Measurements from ENCODE around the gene F13A1.

Gene F13A1

DNA sequence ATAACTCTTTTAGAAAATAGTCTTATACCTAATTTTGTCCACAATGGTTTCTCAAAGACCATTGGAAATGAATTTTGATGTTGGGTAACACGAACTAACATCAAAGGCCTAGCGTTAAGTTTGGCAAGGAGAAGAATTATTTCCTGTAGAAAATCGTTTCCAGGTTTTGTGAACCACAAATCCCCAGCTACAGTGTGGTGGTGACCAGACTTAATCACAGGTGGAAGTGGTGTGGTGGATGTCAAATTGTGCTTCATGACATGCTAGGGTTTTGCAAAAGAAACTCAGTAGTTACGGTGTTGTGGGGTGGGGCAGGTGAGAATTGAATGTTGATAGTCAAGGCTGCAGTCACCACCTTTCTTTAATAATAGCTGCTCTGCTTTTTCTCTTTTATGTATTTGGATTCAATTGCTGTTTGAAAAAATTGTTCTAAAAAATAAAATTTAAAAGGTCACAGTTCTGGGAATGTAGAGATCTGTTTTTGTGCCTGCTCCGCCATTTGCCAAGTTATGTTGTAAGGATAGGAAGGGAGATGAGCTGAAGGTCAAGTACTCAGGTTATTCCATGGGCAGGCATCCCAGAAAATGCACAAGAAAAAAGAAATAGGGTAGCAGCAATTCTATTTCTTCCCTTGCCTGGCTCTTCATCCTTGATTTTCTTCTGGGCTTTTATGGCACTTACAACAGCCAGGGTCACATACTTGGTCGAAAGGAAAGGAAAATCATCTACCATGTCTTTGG is 83.6 kb downstream of the F13A1 start:
- no peak for DNase-seq

DNA sequence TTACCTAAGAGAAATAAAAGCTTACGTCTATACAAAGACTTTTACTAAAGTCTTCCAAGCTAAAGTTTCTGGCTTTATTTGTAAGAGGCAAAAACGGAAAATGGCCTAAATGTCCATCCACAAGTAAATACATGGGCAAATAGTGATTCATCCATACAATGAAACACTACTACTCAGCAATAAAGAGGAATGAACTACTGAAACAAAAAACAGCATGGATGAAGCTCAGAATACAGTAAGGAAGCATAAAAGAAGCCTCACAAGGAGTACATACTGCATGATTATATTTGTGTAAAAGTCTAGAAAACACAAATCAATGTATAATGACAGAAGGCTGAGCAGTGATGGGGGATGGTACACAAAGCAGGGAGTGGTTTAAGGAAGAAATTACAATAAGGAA is 84.7 kb downstream of the F13A1 start:
- no peak for DNase-seq

DNA sequence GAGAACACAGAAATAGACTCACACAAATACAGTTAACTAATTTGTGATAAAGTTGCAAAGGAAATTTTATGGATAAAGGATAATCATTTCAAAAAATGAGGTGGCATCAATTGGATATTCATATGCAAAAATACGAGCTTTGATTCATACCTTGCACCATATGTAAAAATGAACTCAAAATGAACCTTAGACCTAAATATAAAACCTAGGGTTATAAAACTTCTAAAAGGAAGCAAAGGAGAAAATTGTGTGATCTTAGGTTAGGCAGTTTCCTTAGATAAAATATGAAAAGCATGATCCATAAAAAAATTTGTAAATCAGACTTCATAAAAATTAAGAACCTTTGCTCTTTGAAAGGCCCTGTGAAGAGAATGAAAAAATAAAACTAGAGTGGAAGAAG is 85.5 kb downstream of the F13A1 start:
- DNase-seq: no peak

DNA sequence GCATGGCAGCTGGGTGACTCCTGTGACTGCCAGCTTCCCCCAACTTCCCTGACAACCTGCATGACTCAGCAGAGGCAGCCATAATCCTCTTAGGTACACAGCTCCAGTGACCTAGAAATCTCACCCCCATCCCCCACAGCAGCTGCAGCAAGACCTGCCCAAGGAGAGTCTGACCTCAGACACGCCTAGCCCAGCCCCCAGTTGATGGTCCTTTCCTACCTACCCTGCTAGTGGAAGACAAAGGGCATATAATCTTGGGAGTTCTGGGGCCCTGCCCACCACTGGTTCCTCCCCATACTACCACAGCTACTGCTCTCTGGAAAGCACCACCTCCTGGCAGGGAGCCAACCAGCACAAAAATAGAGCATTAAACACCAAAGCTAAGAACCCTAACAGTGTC is 90.2 kb downstream of the F13A1 start:
- peak; percentile 12 for DNase-seq

DNA sequence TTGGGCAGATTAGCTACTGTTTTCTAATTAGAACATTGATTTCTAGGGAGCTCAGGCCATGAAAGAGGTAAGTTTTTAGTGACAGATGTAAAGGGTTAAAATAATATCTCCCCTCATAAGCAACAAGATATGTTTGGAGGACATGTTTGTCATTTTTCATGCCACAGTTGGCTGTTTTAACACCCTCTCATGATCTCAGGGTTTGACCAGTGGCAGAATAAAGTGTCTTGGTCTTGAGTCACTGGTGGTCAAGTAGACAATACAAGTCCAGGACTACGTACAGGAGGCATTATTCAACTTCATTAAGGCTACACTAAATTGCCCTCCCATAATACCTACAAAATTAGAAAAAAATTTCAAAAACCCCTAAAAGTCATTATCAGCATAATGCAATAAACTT is 92.6 kb downstream of the F13A1 start:
- DNase-seq: no peak

DNA sequence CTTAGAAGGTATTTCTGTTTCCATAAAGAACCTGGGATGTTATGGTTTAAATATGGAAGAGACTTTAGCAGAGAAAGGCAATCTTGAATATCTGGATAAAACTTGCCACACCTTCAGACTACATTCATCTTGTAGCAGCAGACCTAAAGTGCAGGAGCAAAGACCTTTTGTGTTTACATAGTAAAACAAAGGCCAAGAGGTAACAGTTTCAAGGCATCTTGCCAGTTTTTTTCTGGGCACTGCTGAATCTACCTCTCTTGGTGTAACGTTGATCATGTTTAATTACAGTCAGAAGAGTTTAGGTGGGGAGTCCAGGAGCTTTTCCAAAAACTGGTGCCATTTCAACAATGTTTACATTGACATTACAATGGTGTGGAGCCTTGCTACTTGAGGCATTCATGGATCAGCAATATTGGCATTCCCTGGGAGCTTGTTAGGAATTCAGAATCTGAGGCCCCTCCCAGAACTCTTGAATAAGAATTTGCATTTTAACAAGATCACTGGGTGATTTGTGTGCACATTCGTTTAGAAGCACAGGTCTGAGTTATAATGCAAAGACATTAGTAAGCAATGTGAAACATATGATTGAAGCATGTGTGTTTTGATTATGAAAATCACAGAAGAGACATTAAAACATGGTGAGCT is 94.5 kb downstream of the F13A1 start:
- no peak for DNase-seq

DNA sequence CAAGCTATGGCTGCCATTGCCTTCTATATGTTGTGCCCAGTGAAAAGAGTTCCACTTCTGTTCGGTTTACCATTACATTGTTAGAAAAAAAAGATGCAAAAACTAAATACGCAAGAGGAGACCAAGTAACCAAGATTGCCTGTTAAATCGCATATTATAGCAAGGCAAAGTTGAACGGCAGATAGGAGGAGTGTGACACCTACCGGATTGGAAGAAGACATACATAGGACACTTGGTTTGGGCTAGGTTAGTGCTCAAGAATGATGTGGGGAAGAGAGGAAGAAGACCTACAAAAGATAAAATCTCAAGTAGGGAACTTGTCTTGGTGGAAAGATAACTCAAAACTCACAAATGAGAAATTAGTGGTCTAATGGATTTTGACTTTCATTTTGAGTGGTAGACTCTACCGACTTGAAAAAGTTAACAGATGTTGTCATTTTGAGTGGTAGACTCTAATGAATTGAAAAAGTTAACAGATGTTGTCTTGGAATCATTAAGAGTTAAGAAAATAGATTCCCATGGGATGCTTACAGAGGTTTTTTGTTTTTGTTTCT is 95.5 kb downstream of the F13A1 start:
- no peak for DNase-seq

DNA sequence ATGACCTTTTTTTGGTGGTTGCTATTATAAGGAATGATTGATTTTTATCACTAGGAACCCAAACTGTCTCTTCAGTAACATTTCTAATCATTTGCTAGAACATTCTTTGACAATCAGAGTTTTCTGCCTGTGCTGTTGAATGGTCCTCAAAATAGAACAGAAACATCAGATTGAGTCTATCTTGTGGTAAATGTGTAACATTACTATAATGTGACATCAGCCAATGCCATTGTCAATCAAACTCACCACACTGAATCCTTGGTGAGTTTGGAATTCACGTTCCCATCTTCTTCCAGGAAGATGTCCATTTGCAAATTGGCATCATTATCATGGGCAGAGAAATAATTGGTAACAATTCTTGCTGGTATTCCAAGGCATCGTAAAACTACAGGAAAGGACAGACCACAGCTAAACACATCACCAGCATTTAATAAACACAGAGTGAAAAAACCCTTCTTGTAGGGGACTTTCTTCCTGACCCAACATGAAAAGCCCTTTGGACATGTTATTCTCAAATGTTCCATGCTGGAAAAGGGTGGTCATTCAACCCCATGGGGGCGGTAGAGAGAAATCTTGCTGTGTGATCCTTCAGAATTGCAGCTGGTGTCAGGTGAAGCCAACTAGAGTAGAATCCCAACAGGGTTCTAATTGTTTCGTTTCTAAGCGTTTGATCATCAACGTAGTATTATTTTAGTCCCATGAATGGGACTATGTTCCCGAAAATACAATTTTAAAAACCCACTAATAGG is 98.5 kb downstream of the F13A1 start:
- no peak for DNase-seq

DNA sequence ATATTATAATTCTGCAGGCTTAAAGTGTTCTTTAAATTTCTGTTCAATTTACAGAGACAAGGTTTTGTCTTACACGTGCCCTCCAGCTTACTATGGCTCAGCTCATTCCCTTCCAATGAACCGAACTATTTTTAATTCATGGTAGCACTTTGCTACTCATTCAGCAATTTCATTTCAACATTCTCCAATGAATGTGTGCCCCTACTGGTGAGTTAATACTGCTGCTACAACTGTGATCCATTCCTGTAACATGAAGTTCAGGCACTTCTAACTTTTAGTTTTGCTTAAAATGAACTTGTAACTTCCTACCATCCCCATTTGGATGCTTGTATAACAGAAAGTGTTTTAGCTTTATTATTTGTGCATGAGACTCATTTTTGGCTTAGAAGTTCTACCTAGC is 99.7 kb downstream of the F13A1 start:
- no peak for DNase-seq

DNA sequence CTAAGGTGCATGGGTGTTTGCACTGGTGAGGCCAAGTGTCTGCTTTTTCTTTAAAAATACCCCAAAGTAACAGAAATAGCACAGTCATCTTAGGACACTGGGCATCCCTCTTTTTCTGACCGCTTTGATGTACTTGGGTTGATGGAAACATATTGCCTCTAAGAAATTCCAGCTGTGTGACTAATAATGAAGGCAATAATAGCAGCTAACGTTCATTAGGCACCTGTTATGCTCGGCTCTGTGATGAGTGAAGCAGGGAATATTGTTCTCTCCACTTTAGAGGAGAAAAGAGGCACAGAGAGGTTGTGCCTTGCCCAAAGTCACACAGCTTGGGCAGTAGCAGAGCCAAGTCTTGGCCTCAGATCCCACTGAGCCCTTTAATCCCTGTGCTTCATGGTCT is 100.7 kb downstream of the F13A1 start:
- no peak for DNase-seq

DNA sequence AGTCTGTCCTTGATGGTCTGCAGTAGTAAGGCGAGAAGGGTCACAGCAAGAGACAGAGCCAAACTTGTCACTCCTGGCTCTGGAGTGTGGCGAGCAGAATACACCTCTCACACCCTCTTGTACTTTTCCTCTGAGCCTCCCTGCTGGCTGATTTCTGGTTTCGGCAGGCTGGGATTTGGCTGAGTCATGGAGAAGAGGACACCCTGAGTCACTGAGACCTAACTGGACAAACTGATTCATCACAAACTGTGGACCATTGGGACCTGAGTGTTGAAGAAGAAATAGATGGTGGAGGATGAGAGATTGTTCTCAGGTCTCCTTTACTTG is 101.7 kb downstream of the F13A1 start:
- peak; percentile 11 for DNase-seq

DNA sequence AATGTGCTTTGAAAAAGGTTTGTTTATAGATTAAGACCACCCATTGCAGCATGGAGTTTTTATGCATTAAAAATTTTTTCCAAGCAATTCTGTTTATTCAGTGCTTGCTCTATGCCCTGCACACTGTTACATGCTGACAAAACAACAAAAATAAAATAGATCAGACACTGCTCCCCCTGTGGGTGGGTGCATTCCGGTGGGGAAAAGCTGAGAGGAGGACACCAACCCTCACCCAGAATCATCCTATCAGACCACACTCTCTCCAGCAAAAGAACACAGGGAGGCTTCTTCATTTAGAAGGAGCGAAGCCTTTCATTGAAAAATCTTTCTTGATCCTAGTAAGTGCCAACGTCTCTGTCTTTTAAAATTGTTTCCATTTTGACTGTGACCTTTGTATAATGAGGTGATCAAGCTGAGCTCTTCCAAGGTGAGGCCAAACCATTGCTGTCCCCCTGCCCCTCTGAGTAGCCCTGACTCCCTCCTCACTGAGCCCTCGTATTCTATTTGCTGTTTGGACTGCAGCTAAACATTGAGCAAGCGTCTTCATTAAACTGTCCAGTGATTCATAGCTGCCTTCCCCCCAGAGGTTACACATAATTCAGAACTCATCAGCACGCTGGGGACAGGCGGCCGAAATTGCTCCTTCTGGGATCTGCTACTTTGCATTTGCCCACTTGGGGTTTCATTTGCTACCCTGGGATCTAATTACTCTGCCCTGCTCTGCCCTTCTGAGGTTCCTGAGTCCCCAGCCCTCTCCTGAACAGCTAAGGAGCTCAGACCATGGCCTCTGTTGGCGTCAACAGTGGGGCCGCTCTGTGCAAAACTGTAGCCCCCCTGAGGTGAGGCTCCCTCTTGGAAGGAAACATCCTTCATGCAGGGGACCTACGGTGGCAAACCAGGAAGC is 102.4 kb downstream of the F13A1 start:
- DNase-seq: no peak

DNA sequence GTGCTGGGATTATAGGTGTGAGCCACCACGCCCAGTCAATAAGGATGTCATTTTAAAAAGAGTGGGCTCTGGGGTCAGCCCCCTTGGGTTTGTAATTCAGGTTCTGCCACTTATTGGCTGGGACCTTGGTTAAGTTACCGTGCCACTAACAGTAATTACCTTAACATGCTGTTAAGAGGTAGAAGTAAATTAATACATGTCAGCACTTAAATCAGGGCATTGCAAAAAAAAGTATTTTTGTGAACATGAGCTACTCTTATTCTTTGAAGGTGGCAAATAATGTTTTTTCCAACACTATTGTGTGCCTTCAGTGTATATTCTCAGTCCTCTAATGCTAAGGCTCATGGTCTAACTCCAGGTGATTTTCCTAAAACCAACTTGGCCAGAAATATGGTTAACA is 109.5 kb downstream of the F13A1 start:
- no peak for DNase-seq

DNA sequence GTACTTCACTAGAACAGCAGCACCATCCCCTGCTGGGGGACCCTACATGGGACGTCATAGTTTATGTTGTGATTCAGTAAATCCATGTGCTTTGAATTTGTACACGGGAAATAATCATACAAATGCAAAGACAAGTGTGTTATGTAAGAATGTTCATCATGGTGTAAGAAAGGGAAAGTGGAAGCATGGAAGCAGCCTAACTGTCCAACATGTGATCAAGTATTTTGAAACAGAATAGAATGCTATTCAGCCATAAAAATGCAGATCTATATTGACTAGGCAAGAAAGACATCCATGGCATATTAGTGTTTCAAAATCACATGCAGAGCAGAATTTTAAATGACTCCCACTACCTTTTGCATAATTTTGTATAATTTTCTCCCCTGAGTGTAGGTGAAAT is 117.6 kb downstream of the F13A1 start:
- DNase-seq: no peak

DNA sequence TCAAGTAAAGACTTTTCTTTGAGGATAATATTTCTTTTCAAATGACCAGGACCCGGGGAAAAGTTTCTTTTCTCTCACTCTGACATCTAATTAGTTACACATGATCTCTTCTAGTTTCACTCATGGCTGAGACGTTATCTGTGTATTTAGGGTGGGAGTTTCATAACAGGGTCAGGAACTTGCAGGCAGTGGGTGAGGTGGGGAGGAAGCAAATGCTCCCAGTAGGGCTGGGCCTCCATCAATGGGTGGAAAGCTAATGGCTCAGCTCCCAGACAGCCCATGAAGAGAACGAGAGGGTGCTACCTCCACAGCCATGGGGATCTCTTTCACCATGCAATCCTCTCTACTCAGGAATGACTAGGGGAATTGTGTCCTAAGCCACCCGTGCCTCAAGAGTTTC is 119.3 kb downstream of the F13A1 start:
- DNase-seq: no peak

DNA sequence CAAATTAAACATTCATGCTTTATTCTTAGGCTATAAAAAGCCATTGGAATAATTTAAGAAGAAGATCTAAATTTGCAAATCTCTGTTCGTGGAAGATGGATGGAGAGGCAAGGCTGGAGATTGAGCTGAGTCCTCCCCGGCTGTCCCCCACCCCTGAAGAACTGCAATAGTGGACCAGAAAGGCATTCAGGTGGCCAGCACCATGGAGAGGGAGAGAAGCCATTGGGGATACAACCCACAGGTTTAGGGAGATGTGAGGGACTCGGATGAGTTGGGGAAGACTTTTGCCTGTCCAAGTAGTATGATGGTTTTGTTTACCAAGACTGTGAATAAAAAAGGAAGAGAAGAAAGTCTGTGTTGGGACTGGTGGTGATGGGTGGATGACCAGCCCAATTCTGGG is 120.8 kb downstream of the F13A1 start:
- DNase-seq: no peak

DNA sequence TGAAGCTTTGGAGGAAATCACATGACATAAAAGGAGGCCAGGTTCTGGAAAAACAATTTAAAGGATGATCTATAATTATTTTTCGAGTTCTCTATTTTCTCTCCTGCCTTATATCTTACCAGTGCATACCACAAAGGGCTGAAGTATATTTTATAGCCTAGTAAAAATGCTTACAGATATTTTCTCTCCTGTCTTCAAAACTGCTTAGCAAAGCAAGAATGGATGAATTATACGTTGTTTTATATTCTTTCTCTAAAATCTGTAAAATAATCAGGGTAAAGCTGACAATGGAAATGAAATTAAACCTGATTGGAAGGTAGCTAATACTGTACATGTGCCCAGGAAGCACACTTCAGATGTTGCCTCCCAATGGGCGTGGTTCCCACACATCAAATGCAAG is 123.7 kb downstream of the F13A1 start:
- no peak for DNase-seq

DNA sequence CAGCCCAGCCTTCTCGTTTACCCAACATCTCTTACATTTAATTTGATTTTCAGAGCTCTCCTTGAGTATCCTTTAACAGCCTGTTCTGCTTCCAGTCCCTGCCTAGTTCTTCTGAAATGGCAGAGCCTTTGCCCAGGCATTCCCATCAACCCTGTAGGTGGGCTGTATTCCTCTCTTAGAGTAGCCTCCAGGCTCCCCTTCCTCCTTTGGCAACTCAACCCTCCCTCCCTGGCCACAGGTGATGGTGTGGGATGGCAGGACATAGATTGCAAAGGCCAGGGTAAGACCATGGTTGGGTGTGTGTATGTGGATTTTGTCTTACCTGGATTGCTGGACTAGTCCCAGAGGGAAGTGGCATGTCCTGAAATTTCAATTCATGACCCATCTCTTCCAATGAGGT is 125.4 kb downstream of the F13A1 start:
- no peak for DNase-seq

DNA sequence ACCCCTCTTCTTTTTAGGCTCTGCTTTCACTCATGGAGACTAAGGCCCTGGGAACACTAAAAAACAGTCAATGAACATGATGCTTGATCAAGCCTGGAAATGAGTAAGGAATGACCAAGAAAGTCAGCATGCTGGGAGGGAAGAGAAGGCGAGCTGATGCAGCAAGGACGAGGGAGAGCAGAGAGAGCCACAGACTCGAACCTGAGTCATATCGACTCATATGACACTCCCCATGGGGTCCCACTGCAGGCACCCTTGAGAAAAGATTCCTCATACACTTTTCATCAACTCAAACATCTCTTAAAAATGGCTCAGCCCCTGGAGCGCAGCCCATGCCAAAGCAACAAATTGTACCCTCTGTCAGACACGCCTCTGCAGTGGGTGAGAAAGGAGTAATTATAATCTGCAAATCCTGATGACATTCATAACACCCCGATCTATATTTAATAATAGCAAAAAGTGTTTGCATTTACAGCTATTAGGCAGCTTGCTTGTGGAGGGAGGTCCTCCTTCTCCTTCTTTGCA is 127.2 kb downstream of the F13A1 start:
- no peak for DNase-seq

DNA sequence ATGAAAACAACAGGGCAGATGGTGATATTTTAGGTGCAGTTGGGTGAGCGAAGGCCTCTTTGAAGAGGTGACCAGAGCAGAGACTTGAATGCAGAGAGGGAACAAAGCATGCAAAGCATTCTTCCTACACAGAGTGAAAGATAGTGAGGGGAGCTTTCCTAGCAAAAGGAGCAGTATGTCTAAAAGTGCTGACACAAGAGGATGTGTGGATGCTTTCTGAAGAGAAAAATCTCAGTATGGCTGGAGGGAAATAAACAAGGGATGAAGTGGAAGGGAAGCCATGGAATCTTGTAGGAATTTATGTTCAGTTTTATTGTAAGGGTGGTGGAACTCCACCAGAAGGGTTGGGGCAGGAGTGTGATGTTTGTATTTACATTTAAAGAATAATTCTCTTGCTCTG is 128.6 kb downstream of the F13A1 start:
- no peak for DNase-seq

DNA sequence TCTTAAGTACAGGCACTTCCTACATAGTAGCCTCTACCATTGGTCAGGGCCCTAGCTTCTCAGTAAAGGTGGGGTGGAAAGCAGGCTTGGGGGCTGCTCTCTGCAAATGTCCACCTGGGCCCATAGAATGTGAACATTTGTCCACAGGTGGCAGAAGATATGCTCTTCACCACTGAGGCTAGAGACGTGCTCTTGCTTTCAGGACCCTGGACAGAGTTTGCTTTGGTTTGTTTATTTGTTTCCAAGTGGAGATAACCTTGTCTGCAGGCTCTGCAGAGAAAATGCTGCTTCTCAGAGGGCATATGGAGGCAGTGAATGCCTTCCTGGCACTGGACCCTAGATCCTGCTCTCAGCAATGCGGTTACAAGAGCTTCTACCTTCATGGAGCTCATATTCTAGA is 129.0 kb downstream of the F13A1 start:
- no peak for DNase-seq

DNA sequence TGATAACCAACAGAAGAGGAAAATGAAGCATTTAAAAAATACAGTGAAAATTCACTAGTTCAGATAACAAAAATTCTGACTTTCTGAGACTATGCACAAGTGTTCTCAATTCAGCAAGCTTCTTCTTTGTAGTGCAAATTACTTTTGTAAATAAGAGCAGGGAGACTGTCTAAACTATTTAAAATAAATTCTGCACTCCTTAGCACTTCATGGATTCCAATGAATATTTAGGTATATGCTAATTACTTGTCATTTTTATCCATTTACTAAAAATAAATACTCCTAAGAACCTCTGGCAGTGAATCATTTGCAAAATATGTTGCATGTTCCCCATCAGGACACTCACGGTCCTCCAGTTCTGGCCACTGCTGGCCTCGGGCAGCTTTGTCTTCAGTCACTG is 139.8 kb downstream of the F13A1 start:
- DNase-seq: no peak

Data from NCI-H510A treated with DMSO at 0.1 percent for 48 hours (cell line).